Smooth muscle cell (in vitro differentiated cells): ENCODE data around the gene ERC2. TPM values are rescaled to one million over a fixed set of nuclear protein-coding genes. Genes with fewer than 3 reads are reported as not detected.

Experiments used
- DNase-seq: peaks from one replicate; lab custom pipeline; 2025; ENCODE audit not compliant: unreplicated experiment; lab: John Stamatoyannopoulos, UW
- H2AFZ ChIP-seq: fragments of 200-600 bp; sonication (generic); 2 replicates; pipeline ENCODE4 v1.6.0; 2016; ENCODE audit warnings: antibody characterized with exemption, low read depth, mild to moderate bottlenecking
- H3F3A ChIP-seq: fragments of 200-600 bp; sonication (generic); 2 replicates; pipeline ENCODE4 v1.6.0; 2017; ENCODE audit warnings: antibody characterized with exemption, low read depth
- H3K27ac ChIP-seq: fragments of 200-600 bp; sonication (generic); 2 replicates; pipeline ENCODE4 v1.5.1; 2016; ENCODE audit warnings: low read depth, mild to moderate bottlenecking
- H3K27me3 ChIP-seq: fragments of 200-600 bp; sonication (generic); 2 replicates; pipeline ENCODE4 v1.6.1; 2016; ENCODE audit warnings: low read depth, mild to moderate bottlenecking
- H3K36me3 ChIP-seq: fragments of 200-600 bp; sonication (generic); 2 replicates; pipeline ENCODE4 v1.5.1; 2016; ENCODE audit warnings: low read depth
- H3K4me1 ChIP-seq: fragments of 200-600 bp; sonication (generic); 2 replicates; pipeline ENCODE4 v1.5.1; 2016; ENCODE audit warnings: low read depth
- H3K4me2 ChIP-seq: fragments of 200-600 bp; sonication (generic); 2 replicates; pipeline ENCODE4 v1.6.0; 2016; ENCODE audit warnings: mild to moderate bottlenecking
- H3K4me3 ChIP-seq: fragments of 200-600 bp; sonication (generic); 2 replicates; pipeline ENCODE4 v1.5.1; 2016; ENCODE audit warnings: mild to moderate bottlenecking
- H3K79me2 ChIP-seq: fragments of 200-600 bp; sonication (generic); 2 replicates; pipeline ENCODE4 v1.6.0; 2016; ENCODE audit warnings: low read depth, mild to moderate bottlenecking
- H3K9ac ChIP-seq: fragments of 200-600 bp; sonication (generic); 2 replicates; pipeline ENCODE4 v1.6.0; 2016; ENCODE audit warnings: low read depth
- H3K9me3 ChIP-seq: fragments of 200-600 bp; sonication (generic); replicated peaks from 2 replicates; pipeline ENCODE4 v1.5.1; 2016; ENCODE audit warnings: low read depth
- H4K20me1 ChIP-seq: fragments of 200-600 bp; sonication (generic); 2 replicates; pipeline ENCODE4 v1.6.0; 2016; ENCODE audit warnings: low read depth
- WGBS: methylation state at CpG from one replicate; pipeline ENCODE4 v1.1.7; 2016; ENCODE audit warnings: low lambda C conversion rate; 5-methylcytosine and 5-hydroxymethylcytosine counted together
- polyA plus RNA-seq: library from polyadenylated mRNA; unstranded; fragments of >200 nt; fragmentation: Nextera tagmentation; extraction: Ambion mirVana; gene quantifications from 2 replicates; pipeline ENCODE4 v1.2.1, GENCODE V29; 2016
- total RNA-seq: library from RNA; depleted of rRNA; stranded (reverse); fragments of >200 nt; gene quantifications from 2 replicates; pipeline ENCODE4 v1.2.3, GENCODE V29; 2014
- TF ChIP-seq, protein P1 (sequence below): fragments of 200-600 bp; sonication (generic); IDR thresholded peaks from 2 replicates; pipeline ENCODE4 v1.5.1; 2017; ENCODE audit warnings: borderline replicate concordance, mild to moderate bottlenecking, antibody characterized with exemption; ENCODE audit not compliant: insufficient read depth, poor library complexity, severe bottlenecking

The ERC2 gene
- total and polyA plus RNA-seq, 2 experiments from 2014 or later: 1.1 TPM; not detected in 1

DNA sequence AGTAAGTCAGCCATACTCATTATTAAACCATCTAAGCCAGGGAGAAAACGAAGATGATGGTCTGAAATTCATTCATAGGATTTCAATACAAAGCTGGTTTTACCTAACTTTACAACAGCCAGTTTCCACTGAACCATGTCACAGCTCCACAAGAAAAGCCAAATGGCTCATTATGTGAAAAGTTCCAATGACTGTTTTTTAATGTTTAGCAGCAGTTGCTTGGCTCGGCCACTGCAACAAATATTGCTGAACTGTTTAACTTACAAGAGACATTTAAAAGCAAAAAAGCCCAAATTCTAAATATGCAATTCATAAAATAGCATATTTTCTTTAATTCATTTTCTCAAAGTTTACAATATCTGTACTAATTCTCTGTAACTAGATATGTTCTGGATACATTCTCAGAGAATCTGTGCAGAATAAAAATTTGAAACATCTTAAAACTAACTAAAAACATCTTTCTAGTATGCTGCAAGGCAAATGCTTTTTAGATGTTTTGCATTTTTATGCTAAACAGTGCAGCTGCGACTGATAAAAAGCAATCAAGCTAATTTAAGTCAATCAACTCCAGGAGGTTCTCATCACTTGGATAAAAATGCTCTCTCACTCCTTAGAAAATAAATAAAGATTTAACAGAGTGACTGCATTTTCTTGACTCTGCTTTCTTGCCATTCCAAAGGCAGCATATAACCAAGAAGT, 356.5 kb downstream of the ERC2 start:
- no peak for DNase-seq
- Histone ChIP-seq H3K4me2 (no peak overlapping the region), H3F3A (peaks cover 4% of the 10 kb centered on the region), H3K36me3 (no peaks in the 10 kb centered on the region), H3K4me1 (peaks cover 5% of the 10 kb centered on the region), H3K27me3 (no peaks in the 10 kb centered on the region), H4K20me1 (no peaks in the 10 kb centered on the region), H3K9me3 (no peaks in the 10 kb centered on the region), H3K4me3 (no peak overlapping the region), H3K27ac (no peak overlapping the region), H2AFZ (no peak overlapping the region), H3K9ac (no peak overlapping the region), H3K79me2 (no peaks in the 10 kb centered on the region)
- TF ChIP-seq, protein P1, sequence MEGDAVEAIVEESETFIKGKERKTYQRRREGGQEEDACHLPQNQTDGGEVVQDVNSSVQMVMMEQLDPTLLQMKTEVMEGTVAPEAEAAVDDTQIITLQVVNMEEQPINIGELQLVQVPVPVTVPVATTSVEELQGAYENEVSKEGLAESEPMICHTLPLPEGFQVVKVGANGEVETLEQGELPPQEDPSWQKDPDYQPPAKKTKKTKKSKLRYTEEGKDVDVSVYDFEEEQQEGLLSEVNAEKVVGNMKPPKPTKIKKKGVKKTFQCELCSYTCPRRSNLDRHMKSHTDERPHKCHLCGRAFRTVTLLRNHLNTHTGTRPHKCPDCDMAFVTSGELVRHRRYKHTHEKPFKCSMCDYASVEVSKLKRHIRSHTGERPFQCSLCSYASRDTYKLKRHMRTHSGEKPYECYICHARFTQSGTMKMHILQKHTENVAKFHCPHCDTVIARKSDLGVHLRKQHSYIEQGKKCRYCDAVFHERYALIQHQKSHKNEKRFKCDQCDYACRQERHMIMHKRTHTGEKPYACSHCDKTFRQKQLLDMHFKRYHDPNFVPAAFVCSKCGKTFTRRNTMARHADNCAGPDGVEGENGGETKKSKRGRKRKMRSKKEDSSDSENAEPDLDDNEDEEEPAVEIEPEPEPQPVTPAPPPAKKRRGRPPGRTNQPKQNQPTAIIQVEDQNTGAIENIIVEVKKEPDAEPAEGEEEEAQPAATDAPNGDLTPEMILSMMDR: no peak
- 54% methylated on average over 3 of the region's 3 CpGs for WGBS

DNA sequence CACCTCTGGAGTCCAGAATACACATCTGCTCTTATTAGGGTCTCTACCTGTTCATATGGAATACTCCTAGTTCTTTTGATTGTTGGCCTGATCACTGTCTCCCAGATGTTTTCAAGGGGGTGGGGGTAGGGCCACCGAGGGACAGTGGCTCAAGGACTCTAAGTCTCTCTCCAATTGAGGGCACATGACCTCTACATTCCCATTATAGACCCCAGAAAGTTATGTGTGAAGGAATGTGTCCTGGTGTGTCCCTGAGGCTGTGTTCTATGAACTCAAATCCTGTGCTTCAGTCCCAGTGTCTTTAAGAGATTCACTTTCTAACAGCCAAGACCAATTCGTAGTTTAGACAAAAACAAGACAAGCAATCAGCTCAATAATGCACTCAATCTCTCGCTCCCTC, 357.4 kb downstream of the ERC2 start:
- peaks cover 10% of the 10 kb centered on the region for H3K4me1 ChIP-seq
- H3K4me2 ChIP-seq: no peak overlapping the region
- no peaks in the 10 kb centered on the region for H3K79me2 ChIP-seq
- H2AFZ ChIP-seq: no peak overlapping the region
- no peaks in the 10 kb centered on the region for H3K9me3 ChIP-seq
- TF ChIP-seq, protein P1: no peak
- H3F3A ChIP-seq: peaks cover 4% of the 10 kb centered on the region
- no peaks in the 10 kb centered on the region for H4K20me1 ChIP-seq
- no peak overlapping the region for H3K27ac ChIP-seq
- H3K4me3 ChIP-seq: no peak overlapping the region
- no peak overlapping the region for H3K9ac ChIP-seq
- 45% methylated on average over 2 of the region's 3 CpGs for WGBS
- H3K36me3 ChIP-seq: no peaks in the 10 kb centered on the region
- no peak for DNase-seq
- no peaks in the 10 kb centered on the region for H3K27me3 ChIP-seq

DNA sequence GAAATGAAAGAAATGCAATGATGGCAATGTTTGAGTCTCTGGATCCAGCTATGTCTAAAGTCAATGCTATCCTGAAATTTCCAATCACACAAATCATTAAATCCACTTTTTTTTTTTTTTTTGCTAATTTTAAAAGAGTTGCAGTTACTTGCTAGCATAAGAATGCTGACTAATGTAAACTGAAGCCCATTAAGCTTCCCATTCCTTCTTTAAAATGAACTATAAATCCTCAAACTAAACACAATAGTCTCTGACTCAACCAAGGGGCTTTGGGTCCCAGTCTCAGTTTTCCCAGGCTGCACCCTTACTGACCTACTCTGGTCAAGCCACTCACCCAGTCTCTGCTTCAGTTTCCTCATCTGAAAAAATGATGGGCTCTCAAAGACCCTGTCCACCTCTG, 361.1 kb downstream of the ERC2 start:
- Histone ChIP-seq H3K27me3 (no peaks in the 10 kb centered on the region), H3K4me2 (peak overlapping the region; percentile 46), H3K27ac (no peak overlapping the region), H2AFZ (no peak overlapping the region), H3K9me3 (no peaks in the 10 kb centered on the region), H3K36me3 (no peaks in the 10 kb centered on the region), H3K4me3 (no peak overlapping the region), H3F3A (peaks cover 4% of the 10 kb centered on the region), H3K4me1 (peaks cover 10% of the 10 kb centered on the region), H3K9ac (no peak overlapping the region), H4K20me1 (no peaks in the 10 kb centered on the region), H3K79me2 (no peaks in the 10 kb centered on the region)
- TF ChIP-seq, protein P1: no peak
- no peak for DNase-seq

- Histone ChIP-seq H4K20me1 (no peaks in the 10 kb centered on the region), H3K9ac (no peak overlapping the region), H2AFZ (no peak overlapping the region), H3K27ac (no peak overlapping the region), H3K4me1 (peaks cover 6% of the 10 kb centered on the region), H3K79me2 (no peaks in the 10 kb centered on the region), H3K4me2 (no peak overlapping the region), H3F3A (no peaks in the 10 kb centered on the region), H3K27me3 (no peaks in the 10 kb centered on the region), H3K36me3 (no peaks in the 10 kb centered on the region), H3K4me3 (no peak overlapping the region), H3K9me3 (no peaks in the 10 kb centered on the region)
- TF ChIP-seq, protein P1: no peak
- WGBS: 88% methylated on average over 6 of the region's 6 CpGs
- no peak for DNase-seq
Measured at GRCh38 chr3:56102032-56102431, 366.2 kb downstream of the ERC2 start.
